Measurements from ENCODE around the gene KLC1. TPM values are rescaled to one million over a fixed set of nuclear protein-coding genes. Genes with fewer than 3 reads are reported as not detected.
A peak's percentile ranks its signal among the peaks of the same experiment; 100 is the strongest.

Gene KLC1
- total and polyA plus RNA-seq, 8 donors, result 56.5 to 522 (median 123) TPM

DNA sequence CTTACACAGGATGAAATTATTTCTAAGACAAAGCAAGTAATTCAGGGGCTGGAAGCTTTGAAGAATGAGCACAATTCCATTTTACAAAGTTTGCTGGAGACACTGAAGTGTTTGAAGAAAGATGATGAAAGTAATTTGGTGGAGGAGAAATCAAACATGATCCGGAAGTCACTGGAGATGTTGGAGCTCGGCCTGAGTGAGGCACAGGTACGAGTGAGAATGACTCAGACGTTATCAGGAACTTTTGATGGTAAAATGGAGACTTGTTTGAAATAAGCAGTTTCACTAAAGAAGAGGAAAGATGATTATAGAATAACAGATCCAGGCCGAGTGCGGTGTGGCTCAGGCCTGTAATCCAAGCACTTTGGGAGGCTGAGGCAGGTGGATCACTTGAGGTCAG lies 25.6 kb downstream of the KLC1 start:
- 61 to 66% (median 63%) methylated on average over 6 of the region's 6 CpGs for WGBS, 5 donors

DNA sequence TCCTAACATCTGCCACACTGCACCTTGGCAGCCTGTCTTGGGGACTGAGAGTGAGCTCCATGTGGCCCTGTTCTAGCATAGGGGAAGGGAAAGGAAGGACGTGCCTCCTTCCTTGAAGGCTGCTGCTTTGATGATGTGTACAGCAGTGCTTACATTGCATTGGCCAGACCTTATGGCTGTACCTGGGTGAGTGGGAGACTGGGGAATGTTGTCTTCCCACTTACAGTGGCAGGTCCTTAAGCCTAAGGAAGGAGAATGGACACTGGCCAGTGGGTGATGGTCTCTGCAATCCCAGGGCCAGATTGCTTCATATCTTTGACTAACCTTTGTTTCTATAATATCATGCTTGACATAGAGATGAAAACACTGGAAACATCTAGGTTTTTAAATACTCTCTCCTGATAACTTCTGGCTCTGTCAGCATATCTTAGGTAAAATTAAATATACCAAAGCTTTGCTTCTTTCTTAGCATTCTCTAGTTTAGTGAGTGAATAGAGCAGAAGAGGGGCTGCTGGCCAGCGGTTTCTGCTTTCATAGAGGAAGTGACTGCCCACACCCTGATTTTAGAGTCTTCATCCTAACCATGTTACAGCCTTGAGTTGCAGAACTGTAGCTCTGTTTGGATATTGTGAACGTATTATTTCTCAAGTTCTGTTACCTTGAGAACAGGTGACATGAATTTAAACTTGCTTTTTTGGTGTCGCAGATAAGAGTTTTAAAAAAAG lies 27.2 kb downstream of the KLC1 start:
- no peak overlapping the region for H3K27ac ChIP-seq

More for the DNA sequence above, 25.6 kb downstream of the KLC1 start:
- H3K27me3 ChIP-seq, result no peaks in the 10 kb centered on the region
- H3K36me3 ChIP-seq, result peaks cover 45 to 65% (median 56%) of the 10 kb centered on the region in 4 donors
- no peak for TF ChIP-seq EP300 (IDR thresholded peaks at IDR 0.05)
- TF ChIP-seq, protein P1, sequence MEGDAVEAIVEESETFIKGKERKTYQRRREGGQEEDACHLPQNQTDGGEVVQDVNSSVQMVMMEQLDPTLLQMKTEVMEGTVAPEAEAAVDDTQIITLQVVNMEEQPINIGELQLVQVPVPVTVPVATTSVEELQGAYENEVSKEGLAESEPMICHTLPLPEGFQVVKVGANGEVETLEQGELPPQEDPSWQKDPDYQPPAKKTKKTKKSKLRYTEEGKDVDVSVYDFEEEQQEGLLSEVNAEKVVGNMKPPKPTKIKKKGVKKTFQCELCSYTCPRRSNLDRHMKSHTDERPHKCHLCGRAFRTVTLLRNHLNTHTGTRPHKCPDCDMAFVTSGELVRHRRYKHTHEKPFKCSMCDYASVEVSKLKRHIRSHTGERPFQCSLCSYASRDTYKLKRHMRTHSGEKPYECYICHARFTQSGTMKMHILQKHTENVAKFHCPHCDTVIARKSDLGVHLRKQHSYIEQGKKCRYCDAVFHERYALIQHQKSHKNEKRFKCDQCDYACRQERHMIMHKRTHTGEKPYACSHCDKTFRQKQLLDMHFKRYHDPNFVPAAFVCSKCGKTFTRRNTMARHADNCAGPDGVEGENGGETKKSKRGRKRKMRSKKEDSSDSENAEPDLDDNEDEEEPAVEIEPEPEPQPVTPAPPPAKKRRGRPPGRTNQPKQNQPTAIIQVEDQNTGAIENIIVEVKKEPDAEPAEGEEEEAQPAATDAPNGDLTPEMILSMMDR (IDR thresholded peaks at IDR 0.05), result no peak
- TF ChIP-seq POLR2AphosphoS5 (IDR thresholded peaks at IDR 0.05), result no peak
- TF ChIP-seq POLR2A (IDR thresholded peaks at IDR 0.05), result no peak
- H3K4me3 ChIP-seq, result no peak overlapping the region
- H3K27ac ChIP-seq, result peak overlapping the region in 2 of 5 donors; percentile 6 to 7
- H3K9me3 ChIP-seq, result no peaks in the 10 kb centered on the region
- H3K4me1 ChIP-seq, result peaks cover 19 to 73% (median 43%) of the 10 kb centered on the region in 4 donors
- no peak for DNase-seq
- intact Hi-C loops (cut with DNase I; ENCODE audit: low total_unique reads), result no loop called here

DNA sequence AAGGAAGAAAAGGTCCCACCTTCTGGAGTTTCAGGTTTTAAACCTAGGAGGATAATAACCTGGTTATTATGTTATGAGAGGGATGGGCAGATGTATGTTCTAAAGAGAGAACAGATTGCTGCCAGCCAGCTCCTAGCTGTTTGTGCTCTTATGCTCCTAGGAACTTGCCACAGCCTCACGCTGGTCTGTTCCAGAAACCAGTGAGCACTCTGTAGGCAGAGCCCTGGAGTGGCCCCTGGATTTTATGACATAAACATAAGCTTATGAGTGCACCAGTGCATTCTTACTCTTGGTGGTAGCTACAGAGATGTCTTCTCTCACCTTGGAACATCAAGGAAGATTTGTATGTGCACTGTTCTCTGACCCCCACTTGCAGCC lies 27.7 kb downstream of the KLC1 start:
- TF ChIP-seq POLR2AphosphoS5 (IDR thresholded peaks at IDR 0.05) (no peak), EP300 (IDR thresholded peaks at IDR 0.05) (no peak)
- H3K36me3 ChIP-seq, result peaks cover 65 to 86% (median 78%) of the 10 kb centered on the region in 4 donors
- no peak overlapping the region for H3K27ac ChIP-seq
- no peak for DNase-seq
- H3K27me3 ChIP-seq, result no peaks in the 10 kb centered on the region
- peaks cover 16 to 61% (median 32%) of the 10 kb centered on the region in 4 donors for H3K4me1 ChIP-seq
- H3K9me3 ChIP-seq, result no peaks in the 10 kb centered on the region
- intact Hi-C loops (cut with DNase I; ENCODE audit: low total_unique reads), result no loop called here
- 60 to 100% (median 91%) methylated on average over 1 of the region's 1 CpG for WGBS, 5 donors
- H3K4me3 ChIP-seq, result no peak overlapping the region

More for the DNA sequence above, 27.2 kb downstream of the KLC1 start:
- Histone ChIP-seq H3K27me3 (no peaks in the 10 kb centered on the region), H3K4me1 (peaks cover 19 to 67% (median 36%) of the 10 kb centered on the region in 4 donors), H3K9me3 (no peaks in the 10 kb centered on the region), H3K4me3 (no peak overlapping the region), H3K36me3 (peaks cover 59 to 81% (median 72%) of the 10 kb centered on the region in 4 donors)
- no peak for DNase-seq
- WGBS, 5 donors, result 76 to 85% (median 79%) methylated on average over 4 of the region's 4 CpGs
- intact Hi-C loops (cut with DNase I; ENCODE audit: low total_unique reads), result no loop called here
- TF ChIP-seq POLR2AphosphoS5 (IDR thresholded peaks at IDR 0.05), result no peak
- TF ChIP-seq EP300 (IDR thresholded peaks at IDR 0.05), result no peak
- no peak for TF ChIP-seq POLR2A (IDR thresholded peaks at IDR 0.05)
- TF ChIP-seq, protein P1 (IDR thresholded peaks at IDR 0.05), result no peak

DNA sequence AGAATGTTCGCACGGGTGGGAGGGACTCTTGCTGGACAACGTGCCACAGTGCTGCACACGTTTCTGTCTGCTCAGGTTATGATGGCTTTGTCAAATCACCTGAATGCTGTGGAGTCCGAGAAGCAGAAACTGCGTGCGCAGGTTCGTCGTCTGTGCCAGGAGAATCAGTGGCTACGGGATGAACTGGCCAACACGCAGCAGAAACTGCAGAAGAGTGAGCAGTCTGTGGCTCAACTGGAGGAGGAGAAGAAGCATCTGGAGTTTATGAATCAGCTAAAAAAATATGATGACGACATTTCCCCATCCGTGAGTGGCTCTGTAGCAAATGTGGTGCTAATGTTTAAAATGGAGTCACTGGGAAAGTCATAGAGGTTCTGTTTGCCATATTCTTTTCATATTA lies 28.5 kb downstream of the KLC1 start:
- intact Hi-C loops (cut with DNase I; ENCODE audit: low total_unique reads), result no loop called here
- WGBS, 5 donors, result 76 to 85% (median 84%) methylated on average over 13 of the region's 13 CpGs
- TF ChIP-seq, protein P1 (IDR thresholded peaks at IDR 0.05), result no peak
- TF ChIP-seq EP300 (IDR thresholded peaks at IDR 0.05) (no peak), POLR2AphosphoS5 (IDR thresholded peaks at IDR 0.05) (no peak), POLR2A (IDR thresholded peaks at IDR 0.05) (no peak)
- Histone ChIP-seq H3K27me3 (no peaks in the 10 kb centered on the region), H3K27ac (peak overlapping the region in 1 of 5 donors; percentile 60), H3K4me1 (peaks cover 9 to 54% (median 26%) of the 10 kb centered on the region in 4 donors), H3K4me3 (no peak overlapping the region), H3K9me3 (no peaks in the 10 kb centered on the region), H3K36me3 (peaks cover 70 to 92% (median 85%) of the 10 kb centered on the region in 4 donors)
- DNase-seq, result no peak

DNA sequence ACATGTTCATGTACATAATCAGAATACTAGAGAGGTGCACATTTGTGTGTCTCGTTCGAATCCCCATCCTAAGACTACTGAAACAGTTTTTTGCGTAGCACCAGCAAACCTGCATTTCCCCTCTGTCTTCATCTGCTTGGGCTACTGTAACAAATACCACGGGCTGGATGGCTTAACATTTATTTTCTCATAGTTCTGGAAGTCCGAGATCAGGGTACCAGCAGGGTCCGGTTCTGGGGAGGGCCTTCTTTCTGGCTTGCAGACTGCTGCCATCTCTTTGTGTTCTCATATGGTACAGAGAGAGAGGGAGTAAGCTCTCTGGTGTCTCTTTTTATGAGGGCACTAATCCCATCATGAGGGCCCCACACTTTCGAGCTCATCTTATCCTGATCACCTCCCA lies 30.6 kb downstream of the KLC1 start:
- 83 to 98% (median 88%) methylated on average over 7 of the region's 7 CpGs for WGBS, 5 donors
- no peaks in the 10 kb centered on the region for H3K9me3 ChIP-seq
- peaks cover 0 to 46% (median 13%) of the 10 kb centered on the region in 4 donors for H3K4me1 ChIP-seq
- no peak for DNase-seq
- intact Hi-C loops (cut with DNase I; ENCODE audit: low total_unique reads), result no loop called here
- peaks cover 84 to 100% (median 100%) of the 10 kb centered on the region in 4 donors for H3K36me3 ChIP-seq
- H3K27ac ChIP-seq, result no peak overlapping the region
- no peaks in the 10 kb centered on the region for H3K27me3 ChIP-seq
- H3K4me3 ChIP-seq, result no peak overlapping the region
- TF ChIP-seq POLR2AphosphoS5 (IDR thresholded peaks at IDR 0.05), result no peak
- TF ChIP-seq POLR2A (IDR thresholded peaks at IDR 0.05), result no peak
- TF ChIP-seq, protein P1 (IDR thresholded peaks at IDR 0.05), result no peak
- no peak for TF ChIP-seq EP300 (IDR thresholded peaks at IDR 0.05)
